Stimulated activated CD4-positive, alpha-beta T cell treated with anti-CD3 and anti-CD28 coated beads, Interleukin-2, amount 100 ng/mL, for 48 hours (primary cell): ENCODE results near the gene GHRHR.

Source experiments
- DNase-seq, 2 donors: peaks; one replicate each; pipeline ENCODE4 v3.0.0-alpha.2; 2020

The GHRHR gene

DNA sequence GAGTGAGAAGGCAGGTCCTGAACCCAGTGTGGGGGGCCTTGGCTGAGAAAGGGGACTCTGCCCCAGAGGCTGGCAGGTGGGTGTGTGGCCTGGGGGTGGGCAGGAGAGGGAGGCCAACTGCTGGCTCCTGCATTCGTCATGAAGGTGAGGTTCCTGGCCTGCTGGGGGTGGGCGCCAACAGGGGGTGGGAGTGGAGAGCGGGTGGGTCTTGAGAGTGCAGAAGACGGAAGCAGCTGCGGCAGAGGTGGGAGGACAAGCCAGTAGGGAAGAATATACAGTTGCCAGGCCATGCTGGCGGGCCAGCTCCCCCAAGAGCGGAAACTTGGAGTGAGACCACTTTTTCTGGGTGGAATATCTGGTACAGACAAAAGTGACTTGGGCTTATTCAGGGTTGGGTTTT is 23.4 kb downstream of the GHRHR start:
- no peak for DNase-seq

DNA sequence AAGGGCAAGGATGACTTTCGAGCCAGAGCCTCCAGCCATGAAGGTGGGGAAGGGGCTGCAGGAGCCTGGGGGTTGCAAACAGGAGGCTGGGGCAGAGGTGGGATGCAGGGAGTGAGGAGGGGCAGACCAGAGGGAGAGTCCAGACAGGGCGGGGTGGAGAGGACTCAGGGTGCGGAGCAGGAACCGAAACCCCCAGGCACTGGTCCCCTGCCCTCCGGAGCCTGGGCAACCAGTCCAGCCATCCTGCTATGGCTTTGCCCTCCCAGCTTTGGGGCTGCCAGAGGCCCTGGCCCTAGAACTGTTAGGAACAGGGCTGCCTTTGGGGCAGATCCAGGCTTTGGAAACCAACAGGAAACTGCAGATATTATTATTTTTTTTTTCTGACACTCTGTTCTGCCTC is 24.2 kb downstream of the GHRHR start:
- no peak for DNase-seq

DNA sequence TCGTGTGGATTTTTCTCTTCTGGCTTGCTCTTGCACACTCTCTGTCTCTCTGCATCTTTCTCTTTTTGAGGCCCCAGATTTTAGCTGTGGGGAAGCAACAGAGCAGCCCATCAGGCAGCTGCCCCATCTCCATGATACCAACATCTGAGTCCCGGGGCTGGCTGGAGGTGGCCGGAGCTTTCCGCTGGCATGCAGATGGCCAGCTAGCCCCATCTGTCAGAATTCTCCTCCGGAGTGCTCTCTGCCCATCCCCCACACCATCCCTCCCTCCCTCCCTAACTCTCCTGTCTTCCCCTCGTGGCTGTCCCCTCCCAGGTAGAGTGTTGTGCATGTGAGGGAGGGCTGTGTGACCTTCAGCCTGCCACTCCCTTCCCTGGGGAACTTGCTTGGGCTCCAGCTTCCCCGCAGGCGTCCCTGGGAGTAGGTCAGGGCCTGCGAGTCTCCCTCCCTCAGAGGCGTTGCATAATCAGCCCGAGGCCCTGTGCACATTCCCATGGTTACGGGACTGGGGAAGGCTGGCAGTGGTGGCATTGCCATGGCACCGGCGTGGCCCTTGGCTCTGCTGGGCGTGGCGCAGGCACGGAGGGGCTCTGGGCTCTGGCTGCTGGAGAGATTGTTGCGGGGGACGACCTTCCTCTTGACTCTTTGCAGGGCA is 24.7 kb downstream of the GHRHR start:
- no peak for DNase-seq

DNA sequence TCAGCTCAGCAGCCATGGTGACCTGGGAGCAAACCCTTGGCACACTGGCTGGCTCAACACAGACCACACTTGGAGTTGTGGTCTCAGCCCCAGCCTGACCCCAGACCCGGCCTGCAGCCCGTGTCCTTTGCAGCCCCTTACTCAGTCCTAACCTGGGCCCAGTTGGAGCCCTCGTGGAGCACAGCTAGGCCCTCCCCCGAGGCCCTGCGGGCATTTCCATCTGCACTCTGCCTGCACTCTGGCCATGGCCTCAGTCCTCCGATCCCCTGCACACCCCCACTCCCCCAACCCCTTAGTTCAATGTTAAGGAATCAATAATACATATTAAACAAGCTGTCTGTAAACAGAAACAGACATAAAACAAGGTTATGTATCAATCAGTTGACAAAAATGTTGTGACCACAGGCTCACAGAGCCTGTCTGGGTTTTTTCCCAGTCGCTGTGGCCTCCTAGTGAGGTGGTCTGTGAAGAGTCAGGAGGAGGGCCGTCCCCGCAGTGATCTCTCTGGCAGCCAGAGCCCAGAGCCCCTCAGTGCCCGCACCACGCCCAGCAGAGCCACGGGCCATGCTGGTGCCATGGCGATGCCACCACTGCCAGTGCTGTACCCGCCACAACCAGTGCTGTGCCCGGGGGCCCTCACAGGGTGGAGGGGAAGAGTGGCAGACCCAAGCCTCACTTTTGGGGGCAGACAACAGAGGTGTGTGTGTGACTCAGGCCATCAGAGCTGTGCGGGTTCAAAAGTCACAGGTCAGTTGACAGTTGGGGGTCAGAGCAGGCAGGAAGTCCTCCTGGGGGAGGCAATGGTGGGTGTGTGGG is 25.5 kb downstream of the GHRHR start:
- DNase-seq: no peak

DNA sequence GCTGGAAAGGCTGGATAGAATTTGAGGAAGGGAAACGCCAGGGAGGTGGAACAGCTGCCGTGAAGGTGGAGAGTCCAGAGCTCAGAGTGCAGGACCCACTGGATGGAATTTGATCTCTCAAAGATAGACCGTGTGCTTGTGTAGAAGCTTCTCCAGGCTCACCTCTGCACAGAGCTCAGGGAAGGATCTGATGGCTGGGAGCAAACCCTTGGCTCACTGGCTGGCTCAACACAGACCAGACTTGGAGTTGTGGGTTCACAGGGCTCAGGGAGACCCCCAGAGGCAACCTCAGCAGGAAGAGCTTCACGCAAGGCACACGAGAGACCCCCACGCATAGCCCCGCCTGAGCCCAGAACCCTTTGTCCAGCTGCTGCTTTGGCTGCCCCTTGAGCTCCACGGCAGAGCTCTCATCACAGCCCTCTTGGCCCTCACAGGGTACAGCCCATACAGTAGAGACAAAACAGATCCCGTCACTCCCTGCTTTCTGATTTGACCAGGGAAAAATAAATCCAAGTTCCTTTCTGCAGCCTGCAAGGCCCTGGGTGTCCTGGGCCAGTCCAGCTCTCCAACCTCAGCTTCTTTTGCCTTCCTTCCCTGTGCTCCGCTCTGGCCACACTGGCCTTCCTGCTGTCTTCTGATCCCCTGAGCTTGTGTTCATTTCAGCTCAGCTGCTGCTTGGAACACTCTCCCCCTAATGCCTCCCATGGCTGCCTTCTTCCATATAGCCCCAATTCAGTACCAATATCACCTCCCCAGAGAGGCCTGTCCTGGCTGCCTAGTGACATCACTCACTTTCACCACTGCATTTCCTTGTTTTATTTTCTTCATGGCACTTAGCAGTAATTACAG is 26.3 kb downstream of the GHRHR start:
- DNase-seq: no peak

DNA sequence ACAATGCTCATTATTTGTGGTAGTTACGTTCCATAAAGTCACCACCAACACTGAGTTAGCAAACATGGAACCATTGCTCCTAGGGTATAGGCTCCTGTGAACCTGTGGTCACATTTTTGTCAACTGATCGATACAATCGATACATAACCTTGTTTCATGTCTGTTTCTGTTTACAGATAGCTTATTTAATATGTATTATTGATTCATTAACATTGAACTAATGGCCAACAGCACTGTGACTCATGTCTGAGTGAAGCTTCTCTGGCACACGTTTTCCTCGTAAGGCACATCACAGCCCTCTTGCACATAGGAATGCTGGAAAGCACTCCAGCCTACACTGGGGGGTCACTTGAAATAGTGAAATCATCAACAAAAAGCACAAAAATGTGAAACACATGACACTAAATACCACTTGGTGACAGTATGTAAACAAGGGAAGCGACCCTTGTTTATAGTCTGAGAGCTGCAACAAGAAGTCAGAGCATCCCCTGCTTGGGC is 27.0 kb downstream of the GHRHR start:
- no peak for DNase-seq

DNA sequence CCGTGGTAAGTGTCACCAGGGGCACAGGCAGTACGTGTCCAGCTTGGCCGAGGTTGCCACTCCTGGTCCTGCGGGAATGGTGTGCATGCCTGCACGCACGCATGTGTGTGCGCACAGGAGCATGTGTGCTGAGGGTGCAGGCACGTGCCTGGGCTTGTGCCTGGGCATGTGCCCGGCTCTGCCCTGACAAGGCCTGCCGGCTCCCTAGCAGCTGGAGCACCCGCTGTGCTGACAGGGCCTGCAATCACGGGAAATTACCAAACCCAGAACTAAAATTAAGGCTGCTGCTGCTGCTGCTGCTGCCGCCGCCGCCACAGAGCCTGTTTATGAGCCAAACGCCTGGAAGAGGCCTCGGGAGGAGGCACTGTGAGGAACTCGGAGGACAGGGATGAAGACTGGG is 28.7 kb downstream of the GHRHR start:
- no peak for DNase-seq

DNA sequence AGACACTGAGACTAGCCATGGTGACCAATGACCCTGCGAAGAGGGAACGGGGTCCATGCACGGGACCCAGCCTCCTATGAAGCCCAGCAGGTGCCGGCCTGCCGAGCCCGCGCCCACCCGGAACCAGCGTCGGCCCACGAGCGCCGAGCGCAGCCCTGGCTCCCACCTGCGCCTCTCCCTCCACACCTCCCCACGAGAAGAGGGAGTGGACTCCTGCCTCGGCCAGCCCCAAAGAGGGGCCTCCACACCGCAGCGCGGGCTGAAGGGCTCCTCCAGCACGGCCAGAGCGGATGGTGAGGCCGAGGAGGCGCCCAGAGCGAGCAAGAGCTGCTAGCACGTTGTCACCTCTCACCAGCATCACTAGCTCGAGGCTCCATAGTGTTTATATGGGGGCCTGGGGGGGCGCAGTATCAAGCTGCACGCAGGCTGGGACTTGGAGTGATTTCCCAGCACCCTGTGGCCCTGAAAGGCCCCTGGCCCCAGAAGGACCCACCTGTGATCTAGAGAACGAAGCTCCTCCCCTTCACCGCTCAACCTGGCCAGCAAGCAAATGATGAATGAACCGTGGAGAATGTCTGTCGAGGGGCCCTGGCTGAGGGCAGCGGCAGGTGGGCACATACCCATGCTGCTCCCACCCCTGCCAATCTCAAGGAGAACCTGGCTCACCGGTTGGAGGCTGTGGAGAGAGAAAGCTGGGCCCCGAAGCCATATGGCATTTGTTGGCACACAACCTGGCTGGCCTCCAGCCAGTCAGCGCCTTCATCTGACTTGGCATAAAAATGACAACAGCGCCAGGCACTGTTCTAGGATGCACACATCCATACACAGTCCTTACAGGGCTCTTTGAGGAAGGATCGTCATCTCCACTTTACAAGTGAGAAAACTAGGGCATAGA is 30.7 kb downstream of the GHRHR start:
- DNase-seq: no peak

DNA sequence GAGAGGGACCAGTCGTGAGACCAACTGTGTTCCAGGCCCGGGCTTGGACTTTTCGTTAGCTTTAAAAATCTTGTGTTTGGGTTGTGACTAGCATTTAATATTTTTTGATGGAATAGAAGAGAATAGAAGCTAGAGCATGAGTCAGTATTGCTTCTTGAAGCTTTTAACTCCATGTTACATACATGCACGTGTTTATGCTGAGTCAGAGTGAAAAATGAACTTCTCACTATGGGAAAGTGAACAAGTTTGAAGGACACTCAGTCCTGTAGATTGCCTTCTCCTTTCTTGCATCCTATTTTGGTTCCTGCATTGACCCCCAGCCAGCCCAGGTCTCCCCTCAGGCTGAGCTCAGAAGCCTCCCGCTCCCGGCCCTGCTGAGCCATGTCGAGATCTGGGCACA is 31.8 kb downstream of the GHRHR start:
- no peak for DNase-seq

DNA sequence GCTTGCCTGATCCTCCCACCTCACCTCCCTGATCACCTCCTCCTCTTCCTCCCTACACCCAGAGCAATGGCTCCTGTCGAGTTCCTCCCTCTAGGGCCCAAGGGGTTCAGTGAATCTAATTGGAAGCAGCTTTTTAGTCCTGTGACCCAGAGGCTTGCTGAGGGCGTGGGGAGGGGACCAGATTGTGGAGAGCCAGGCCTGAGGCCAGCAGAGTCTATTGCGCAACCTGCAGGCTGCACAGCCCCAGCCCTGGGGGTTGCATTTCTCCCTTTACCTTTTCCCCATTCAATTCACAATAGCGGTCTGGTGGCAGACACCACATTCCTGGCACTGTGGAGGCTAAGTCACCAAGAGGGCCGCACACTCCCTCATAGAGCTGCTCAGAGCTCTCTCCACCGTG is 32.5 kb downstream of the GHRHR start:
- no peak for DNase-seq

DNA sequence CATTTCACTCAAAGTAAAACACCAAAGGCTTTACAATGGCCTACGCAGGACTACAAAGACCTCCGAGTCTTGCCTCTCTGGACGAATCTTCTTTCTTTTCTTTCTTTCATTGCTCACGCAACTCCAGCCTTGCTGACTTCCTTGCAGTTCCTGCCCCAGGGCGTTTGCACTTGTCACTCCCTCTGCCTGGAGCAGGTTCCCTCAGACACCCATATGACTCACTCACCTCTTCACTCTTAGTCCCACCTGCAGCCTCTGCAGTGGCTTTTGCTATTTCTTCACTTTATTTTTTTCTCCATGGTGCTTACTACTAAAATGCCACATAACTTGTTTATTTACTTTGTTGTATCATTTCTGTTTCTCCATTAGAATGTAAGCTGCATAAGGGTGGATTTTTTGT is 33.1 kb downstream of the GHRHR start:
- no peak for DNase-seq

DNA sequence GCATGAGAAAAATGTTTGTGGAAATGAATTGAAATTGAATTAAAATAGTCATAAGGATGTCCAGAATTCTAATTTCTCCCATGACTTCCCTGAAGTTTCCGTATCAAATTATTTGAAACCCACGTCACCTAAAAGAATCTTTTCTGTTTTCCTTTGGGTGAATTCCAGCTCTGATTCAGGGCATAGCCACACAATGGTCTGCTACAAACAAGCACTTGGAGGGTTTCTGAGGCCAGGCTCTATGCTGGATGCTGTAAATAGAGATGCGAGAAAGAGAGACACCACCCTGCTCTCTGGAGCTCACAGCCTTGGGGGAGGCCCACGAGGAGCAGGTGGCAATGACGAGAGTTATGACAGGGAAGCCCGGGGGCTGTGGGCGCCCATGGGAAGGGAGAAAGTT is 33.6 kb downstream of the GHRHR start:
- DNase-seq: no peak

DNA sequence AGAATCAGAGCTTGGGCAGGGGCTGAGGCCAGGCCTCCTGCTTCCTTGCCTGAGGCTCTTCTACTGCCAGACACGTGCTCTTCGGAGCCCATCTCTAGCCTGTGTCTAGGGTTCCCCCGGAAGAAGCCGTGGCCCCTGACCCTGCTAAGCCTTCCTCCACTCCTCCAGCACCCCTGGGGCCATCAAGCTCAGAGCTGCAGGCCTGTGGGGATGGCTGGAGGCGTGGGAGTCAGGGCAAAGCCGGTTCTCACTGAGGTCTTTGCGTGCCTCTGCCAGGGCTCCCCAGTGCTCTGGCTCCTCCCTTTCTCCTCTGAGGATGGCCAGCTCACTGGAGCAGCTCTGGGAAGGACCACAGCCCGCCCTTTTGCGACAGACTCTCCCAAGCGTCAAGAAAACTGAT is 34.4 kb downstream of the GHRHR start:
- DNase-seq: no peak

DNA sequence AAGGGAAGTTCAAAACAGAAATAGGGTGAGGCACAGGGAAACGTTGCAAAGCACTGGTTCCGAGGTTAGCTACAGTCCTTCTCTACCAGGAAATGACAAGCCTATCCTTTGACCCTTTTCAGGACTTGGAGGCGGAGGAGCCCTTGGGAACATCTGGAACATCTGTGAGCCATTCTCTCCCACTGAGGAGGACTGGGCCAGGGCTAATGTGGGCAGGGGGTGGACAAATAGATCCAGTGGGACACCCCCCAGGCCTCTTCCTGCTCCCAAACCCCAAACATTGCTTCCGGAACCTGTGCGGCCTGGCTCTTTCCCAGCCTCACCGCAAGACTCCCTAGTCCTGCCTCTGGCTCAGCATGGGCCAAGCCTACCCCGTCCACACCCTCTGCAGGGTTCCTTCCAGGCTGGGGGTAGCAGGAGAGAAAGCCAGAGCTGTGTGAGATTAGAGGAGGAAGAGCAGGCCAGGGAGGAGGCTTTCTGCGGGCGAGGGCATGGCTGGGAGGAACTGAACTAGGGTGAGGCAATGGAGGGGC is 36.5 kb downstream of the GHRHR start:
- DNase-seq: no peak

DNA sequence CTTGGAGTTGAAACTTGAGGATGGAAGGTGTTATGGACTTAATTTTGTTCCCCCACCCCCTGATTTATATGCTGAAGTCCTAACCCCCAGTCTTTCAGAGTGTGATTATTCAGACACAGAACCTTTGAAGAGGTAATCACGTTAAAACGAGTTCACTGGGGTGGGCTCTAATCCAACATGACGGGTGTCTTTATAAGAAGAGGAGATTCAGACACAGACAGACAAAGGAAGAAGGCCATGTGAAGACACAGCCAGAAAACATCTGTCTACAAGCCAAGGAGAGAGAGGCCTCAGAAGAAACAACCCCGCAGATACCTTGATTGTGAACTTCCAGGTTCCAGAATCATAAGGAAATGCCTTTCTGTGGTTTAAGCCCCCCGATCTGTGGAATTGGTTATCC is 37.0 kb downstream of the GHRHR start:
- DNase-seq: no peak

DNA sequence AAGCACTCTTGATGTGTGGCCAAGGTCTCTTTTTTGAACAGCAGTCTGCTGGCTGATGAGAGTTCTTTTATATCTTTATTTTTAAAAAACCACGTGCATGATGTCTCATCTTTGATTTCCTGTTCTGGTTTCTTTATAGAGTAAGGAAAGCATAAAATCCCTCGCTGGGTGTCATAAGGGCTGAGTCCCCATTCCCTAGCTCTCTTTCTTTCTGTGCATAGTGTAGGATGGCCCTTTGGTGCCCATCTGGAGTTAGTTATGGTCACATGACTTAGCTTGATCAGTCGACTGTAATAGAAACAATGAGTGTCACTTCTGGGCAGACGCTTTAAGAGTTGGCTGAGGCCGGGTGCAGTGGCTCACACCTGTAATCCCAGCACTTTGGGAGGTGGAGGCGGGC is 38.5 kb downstream of the GHRHR start:
- no peak for DNase-seq

DNA sequence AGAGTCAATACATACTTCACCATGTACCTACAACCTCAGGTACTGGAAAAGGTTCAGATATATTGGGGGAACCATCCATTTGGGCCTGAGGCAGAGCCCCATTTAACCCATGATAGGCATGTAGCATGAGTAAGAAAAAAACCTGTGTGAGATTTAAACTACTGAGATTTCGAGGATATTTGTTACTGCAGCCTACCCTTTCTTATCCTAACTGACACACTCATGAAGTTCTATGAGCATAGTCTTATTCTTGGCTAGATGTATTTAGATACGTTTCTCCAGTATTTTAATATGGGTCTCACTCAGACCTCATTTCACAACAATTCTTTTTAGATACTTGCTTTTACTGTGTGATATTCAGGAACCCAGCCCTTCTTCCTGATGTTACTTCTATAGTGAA is 39.3 kb downstream of the GHRHR start:
- no peak for DNase-seq

DNA sequence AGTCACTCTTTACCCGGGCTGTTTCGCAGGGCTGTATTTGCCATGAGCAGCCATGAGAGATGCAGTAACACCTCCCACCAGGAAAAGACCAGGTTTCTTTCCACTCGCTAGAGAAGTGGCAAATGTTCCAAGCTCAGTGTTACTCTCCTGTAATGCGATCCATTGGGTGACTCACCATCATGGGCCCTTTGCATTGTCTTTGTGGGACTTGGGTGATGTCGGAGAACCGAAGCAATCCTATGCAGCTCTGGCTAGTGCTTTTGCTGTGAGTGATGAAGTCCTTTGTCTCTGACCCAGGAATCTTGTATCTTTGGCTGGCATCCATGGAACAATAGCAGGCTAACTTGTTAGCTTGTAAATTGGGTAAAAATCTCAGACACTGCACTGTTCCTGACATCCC is 40.0 kb downstream of the GHRHR start:
- DNase-seq: no peak

DNA sequence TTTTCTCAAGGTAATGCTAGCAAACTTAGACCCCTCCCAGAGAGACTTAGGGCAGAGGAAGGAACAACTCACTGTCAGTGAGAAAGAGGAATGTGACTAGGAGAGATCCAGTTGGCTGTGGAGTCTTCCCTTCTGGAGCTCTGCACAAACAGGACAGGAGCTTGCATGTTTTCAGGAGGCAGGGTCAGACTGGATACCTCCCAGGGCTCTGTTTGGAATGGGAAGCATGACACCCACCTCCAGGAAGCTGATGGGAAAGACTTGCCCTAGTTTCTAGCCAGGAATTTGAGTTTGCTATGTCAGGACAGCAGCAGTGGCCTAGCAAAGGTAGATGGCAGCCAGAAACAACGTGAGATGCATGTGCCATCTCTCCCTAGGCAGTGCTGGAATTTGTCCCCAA is 40.6 kb downstream of the GHRHR start:
- no peak for DNase-seq

DNA sequence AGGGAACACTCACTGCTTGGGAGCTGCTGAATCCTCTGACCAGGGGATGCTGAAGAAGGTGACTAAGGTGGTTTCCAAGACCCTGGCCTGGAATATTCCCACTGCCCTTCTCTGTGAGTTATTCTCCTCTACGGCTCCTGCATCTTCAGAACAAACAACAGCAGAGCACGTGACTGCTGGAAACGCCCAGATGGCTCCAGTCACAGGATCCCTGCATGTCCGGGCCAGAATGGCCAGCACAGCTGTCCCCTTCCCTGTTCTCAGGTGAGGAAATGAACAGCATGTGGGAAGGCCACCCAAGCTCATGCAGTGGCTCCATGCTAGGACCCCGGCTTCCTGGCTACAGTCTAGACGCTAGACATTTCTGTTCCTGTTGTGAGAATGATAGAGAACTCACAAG is 43.1 kb downstream of the GHRHR start:
- no peak for DNase-seq

DNA sequence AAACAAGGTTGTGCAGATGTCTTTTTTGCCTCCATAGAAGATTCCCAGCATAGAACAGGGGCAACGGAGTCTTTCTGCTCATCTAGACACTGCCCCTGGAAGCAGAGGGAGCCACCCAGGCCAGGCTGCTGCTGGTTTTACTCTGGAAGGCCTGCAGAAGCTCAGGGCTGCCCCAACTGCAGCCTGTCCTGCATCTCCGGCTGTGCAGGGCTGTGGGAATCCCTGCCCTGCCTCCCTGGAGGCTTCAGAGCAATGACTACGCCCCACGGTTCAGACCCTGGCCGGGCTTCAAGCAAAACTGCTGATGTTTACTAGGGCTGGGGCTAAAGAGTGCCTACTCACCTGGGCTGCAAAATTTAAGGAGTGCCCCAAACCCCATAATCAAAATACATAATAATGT is 43.9 kb downstream of the GHRHR start:
- no peak for DNase-seq

DNA sequence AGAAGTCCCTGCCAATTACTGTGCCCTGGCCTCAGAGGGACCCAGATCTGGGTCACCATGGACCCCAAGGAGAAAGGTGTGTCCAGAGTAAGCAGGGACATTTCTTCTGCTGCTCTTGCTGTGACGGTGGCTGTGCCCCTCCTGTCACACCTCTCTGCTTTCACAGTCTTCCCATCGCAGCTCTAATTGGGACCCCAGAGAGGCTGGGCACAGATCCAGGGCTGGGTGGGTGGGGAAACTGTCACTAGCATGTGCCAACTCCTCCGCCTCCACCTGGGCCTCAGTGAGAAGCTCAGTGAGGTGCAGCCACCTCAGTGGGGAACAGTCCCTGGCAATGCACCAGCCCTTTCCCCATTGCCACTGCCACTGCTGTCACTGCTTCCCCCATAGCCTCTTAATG is 51.1 kb downstream of the GHRHR start:
- no peak for DNase-seq
